ENCODE measurements around the gene DOCK2.

- no peak for TF ChIP-seq CTCF (IDR thresholded peaks at IDR 0.05 in 4 of 5, conservative IDR thresholded peaks at IDR 0.05 in 1 of 5)
- no peak for TF ChIP-seq POLR2A (IDR thresholded peaks at IDR 0.05)
These were observed 114.4 kb downstream of the DOCK2 start for GRCh38 chr5:169751490-169751889.
